ENCODE data around the gene KATNBL1. TPM values are rescaled to one million over a fixed set of nuclear protein-coding genes. Genes with fewer than 3 reads are reported as not detected.

KATNBL1 gene
- total RNA-seq, 1 donor = 37.3 TPM

GRCh38 chr15:34154725-34155204 is 55.1 kb downstream of the KATNBL1 start:
- H2AFZ ChIP-seq (ENCODE audit: low read length) = no peak overlapping the region
- H3K79me2 ChIP-seq (ENCODE audit: insufficient read depth, low read length) = no peaks in the 10 kb centered on the region
- no peaks in the 10 kb centered on the region for H4K20me1 ChIP-seq (ENCODE audit: insufficient read depth, low read length)
- no peak overlapping the region for H3K4me2 ChIP-seq (ENCODE audit: insufficient read depth, low read length)
- no peak for DNase-seq (ENCODE audit: insufficient read length, low spot score, missing footprints)
- H3K4me1 ChIP-seq (ENCODE audit: insufficient read depth, low read length) = no peaks in the 10 kb centered on the region
- no peaks in the 10 kb centered on the region for H3K27me3 ChIP-seq (ENCODE audit: insufficient read depth, low read length)
- H3K9me3 ChIP-seq (ENCODE audit: low read depth, low read length) = peaks cover 8% of the 10 kb centered on the region
- H3K36me3 ChIP-seq (ENCODE audit: insufficient read depth, low read length) = peaks cover 49% of the 10 kb centered on the region
- H3K4me3 ChIP-seq (ENCODE audit: insufficient read depth, low read length) = no peak overlapping the region
- TF ChIP-seq, protein P1, sequence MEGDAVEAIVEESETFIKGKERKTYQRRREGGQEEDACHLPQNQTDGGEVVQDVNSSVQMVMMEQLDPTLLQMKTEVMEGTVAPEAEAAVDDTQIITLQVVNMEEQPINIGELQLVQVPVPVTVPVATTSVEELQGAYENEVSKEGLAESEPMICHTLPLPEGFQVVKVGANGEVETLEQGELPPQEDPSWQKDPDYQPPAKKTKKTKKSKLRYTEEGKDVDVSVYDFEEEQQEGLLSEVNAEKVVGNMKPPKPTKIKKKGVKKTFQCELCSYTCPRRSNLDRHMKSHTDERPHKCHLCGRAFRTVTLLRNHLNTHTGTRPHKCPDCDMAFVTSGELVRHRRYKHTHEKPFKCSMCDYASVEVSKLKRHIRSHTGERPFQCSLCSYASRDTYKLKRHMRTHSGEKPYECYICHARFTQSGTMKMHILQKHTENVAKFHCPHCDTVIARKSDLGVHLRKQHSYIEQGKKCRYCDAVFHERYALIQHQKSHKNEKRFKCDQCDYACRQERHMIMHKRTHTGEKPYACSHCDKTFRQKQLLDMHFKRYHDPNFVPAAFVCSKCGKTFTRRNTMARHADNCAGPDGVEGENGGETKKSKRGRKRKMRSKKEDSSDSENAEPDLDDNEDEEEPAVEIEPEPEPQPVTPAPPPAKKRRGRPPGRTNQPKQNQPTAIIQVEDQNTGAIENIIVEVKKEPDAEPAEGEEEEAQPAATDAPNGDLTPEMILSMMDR (IDR thresholded peaks at IDR 0.05; ENCODE audit: extremely low read depth, low read depth, low read length) = no peak
- no peak overlapping the region for H3K27ac ChIP-seq (ENCODE audit: low read depth, low read length)

DNA sequence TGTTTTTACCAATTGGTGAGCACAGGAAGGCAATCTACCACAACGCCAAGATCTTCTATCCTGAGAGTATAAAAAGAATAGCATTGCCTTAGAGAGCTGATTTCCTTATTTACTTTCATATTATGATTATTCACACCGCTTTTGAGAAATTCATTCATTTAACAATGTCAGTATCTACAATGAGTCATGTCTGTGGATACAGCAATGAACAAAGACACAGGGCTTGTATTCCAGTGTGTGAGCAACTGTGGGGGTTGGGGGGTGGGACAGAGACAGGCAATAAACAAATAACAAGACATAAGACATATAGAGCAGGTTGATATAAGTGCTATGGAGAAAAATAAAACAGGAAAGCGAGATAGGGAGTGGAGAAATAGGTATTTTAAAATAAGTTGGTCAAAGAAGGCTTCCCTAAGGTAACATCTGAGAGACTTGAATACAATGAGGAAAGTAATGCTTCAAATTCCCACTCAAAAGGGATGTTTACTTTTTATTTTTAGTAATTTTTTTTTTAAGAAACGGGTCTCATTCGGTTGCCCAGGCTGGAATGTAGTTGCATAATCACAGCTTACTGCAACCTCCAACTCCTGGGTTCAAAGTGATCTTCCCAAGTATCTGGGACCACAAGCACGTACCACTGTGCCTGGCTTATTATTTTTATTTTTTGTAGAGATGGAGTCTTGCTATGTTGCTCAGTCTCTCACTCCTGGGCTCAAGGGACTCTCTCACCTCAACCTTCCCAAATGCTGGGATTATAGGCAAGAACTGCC is 62.3 kb downstream of the KATNBL1 start:
- Histone ChIP-seq H3K4me3 (ENCODE audit: insufficient read depth, low read length) (no peak overlapping the region), H3K4me2 (ENCODE audit: insufficient read depth, low read length) (no peak overlapping the region), H3K27ac (ENCODE audit: low read depth, low read length) (no peak overlapping the region), H2AFZ (ENCODE audit: low read length) (no peak overlapping the region), H3K4me1 (ENCODE audit: insufficient read depth, low read length) (peaks cover 4% of the 10 kb centered on the region), H3K9me3 (ENCODE audit: low read depth, low read length) (no peaks in the 10 kb centered on the region), H3K79me2 (ENCODE audit: insufficient read depth, low read length) (no peaks in the 10 kb centered on the region), H3K36me3 (ENCODE audit: insufficient read depth, low read length) (peaks cover 43% of the 10 kb centered on the region), H3K27me3 (ENCODE audit: insufficient read depth, low read length) (no peaks in the 10 kb centered on the region), H4K20me1 (ENCODE audit: insufficient read depth, low read length) (no peaks in the 10 kb centered on the region)
- TF ChIP-seq, protein P1 (IDR thresholded peaks at IDR 0.05; ENCODE audit: extremely low read depth, low read depth, low read length) = no peak
- DNase-seq (ENCODE audit: insufficient read length, low spot score, missing footprints) = no peak

DNA sequence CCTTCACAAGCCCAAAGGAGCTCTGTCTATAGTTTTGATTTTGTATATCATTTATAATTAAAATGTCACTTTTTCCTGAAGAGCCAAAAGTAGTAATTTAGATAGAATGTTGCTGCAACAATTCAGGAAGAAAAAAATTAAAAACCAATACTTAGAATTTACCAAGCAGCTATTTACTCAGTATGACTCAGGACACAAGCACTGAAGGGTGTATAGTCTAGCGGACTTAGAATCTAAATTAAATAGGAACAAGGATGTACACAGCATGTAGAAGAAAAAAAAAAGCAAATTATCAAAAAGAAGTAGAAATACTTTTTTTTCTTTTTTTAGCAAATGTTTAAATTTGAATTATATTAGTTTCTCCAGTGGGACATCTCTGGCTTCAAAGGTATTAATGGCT is 76.4 kb downstream of the KATNBL1 start:
- Histone ChIP-seq H4K20me1 (ENCODE audit: insufficient read depth, low read length) (no peaks in the 10 kb centered on the region), H3K27me3 (ENCODE audit: insufficient read depth, low read length) (no peaks in the 10 kb centered on the region), H2AFZ (ENCODE audit: low read length) (no peak overlapping the region), H3K9me3 (ENCODE audit: low read depth, low read length) (no peaks in the 10 kb centered on the region), H3K27ac (ENCODE audit: low read depth, low read length) (no peak overlapping the region), H3K36me3 (ENCODE audit: insufficient read depth, low read length) (peaks cover 3% of the 10 kb centered on the region), H3K4me3 (ENCODE audit: insufficient read depth, low read length) (no peak overlapping the region), H3K79me2 (ENCODE audit: insufficient read depth, low read length) (no peaks in the 10 kb centered on the region), H3K4me1 (ENCODE audit: insufficient read depth, low read length) (no peaks in the 10 kb centered on the region), H3K4me2 (ENCODE audit: insufficient read depth, low read length) (no peak overlapping the region)
- DNase-seq (ENCODE audit: insufficient read length, low spot score, missing footprints) = no peak
- TF ChIP-seq, protein P1 (IDR thresholded peaks at IDR 0.05; ENCODE audit: extremely low read depth, low read depth, low read length) = no peak

DNA sequence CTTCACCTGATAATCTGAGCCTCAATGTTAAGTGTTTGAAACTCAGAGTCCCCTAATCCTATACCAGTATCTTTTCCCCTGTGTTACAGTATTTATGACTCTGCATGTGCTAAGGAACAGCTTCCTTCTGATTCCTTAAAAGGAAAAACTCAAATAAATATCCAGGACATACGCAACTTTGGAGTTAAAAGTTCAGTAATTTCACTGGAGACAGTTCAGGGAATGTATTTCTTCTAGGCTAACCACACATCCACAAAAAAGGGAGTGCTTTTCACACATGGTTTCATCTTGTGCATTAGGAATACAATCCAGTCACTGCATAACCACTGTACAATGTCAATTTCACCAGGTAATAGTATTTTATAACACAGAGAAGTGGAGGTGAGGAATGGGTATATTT is 77.0 kb downstream of the KATNBL1 start:
- Histone ChIP-seq H3K79me2 (ENCODE audit: insufficient read depth, low read length) (no peaks in the 10 kb centered on the region), H3K4me1 (ENCODE audit: insufficient read depth, low read length) (no peaks in the 10 kb centered on the region), H2AFZ (ENCODE audit: low read length) (no peak overlapping the region), H3K36me3 (ENCODE audit: insufficient read depth, low read length) (no peaks in the 10 kb centered on the region), H3K9me3 (ENCODE audit: low read depth, low read length) (no peaks in the 10 kb centered on the region), H4K20me1 (ENCODE audit: insufficient read depth, low read length) (no peaks in the 10 kb centered on the region), H3K27me3 (ENCODE audit: insufficient read depth, low read length) (no peaks in the 10 kb centered on the region), H3K4me2 (ENCODE audit: insufficient read depth, low read length) (no peak overlapping the region), H3K4me3 (ENCODE audit: insufficient read depth, low read length) (no peak overlapping the region), H3K27ac (ENCODE audit: low read depth, low read length) (no peak overlapping the region)
- DNase-seq (ENCODE audit: insufficient read length, low spot score, missing footprints) = no peak
- TF ChIP-seq, protein P1 (IDR thresholded peaks at IDR 0.05; ENCODE audit: extremely low read depth, low read depth, low read length) = no peak
